Cardiac ventricle fibroblast (primary cell): ENCODE measurements around the gene CDK5R1. TPM values are rescaled to one million over a fixed set of nuclear protein-coding genes. Genes with fewer than 3 reads are reported as not detected.

Experiments
- total RNA-seq: library from RNA; depleted of rRNA; stranded (reverse); fragments of >200 nt; gene quantifications from 2 replicates; pipeline ENCODE4 v1.2.3, GENCODE V29; 2015

CDK5R1 gene
- total RNA-seq, result 0.39 and 1.4 TPM in 2 replicates

GRCh38 chr17:32486701-32487472 is at the start of gene CDK5R1:
Gene CDK5R1, plus strand, starts transcription at chr17:32486993. Its CDS starts 628 bp downstream, at chr17:32487621.

GRCh38 chr17:32444301-32445073 is 42.3 kb upstream of the CDK5R1 start, which contains the start of gene PSMD11:
Gene PSMD11, plus strand, starts transcription at chr17:32444510. Its CDS starts 14 bp downstream, at chr17:32444524.

Other genes starting within 250 kb of the CDK5R1 start
- 0.05 and 0.12 TPM in 2 replicates for gene RHBDL3, start 221.2 kb upstream of the CDK5R1 start, total RNA-seq
- 4.5 and 5.4 TPM in 2 replicates for gene C17orf75, start 144.8 kb upstream of the CDK5R1 start, total RNA-seq
- gene ZNF207, start 136.8 kb upstream of the CDK5R1 start, total RNA-seq, result 72.4 and 95.5 TPM in 2 replicates
- 41.9 and 49.5 TPM in 2 replicates for gene PSMD11, start 42.5 kb upstream of the CDK5R1 start, total RNA-seq